Measurements from ENCODE around the gene SPRN.

GRCh38 chr10:133455611-133456031 is 31.2 kb upstream of the SPRN start:
- no peak for TF ChIP-seq CTCF (IDR thresholded peaks at IDR 0.05; ENCODE audit: insufficient read depth, low read depth, low read length)
- TF ChIP-seq EZH2 (IDR thresholded peaks at IDR 0.05; ENCODE audit: insufficient read depth, low read length) = no peak

Data from astrocyte (in vitro differentiated cells and primary cell).